Nephron progenitor cell (in vitro differentiated cells): Measurements from ENCODE around the gene SLC4A8.

Source experiments
- DNase-seq: peaks from one replicate; pipeline ENCODE4 v3.0.0; 2021
- H3K27ac Mint-ChIP-seq: 2 replicates; pipeline ENCODE4 v1.8.0; 2021; ENCODE audit warnings: mild to moderate bottlenecking, moderate library complexity, mixed read lengths
- H3K27me3 Mint-ChIP-seq: 2 replicates; pipeline ENCODE4 v1.8.0; 2021; ENCODE audit warnings: mild to moderate bottlenecking, low read depth, mixed read lengths; ENCODE audit not compliant: poor library complexity
- H3K36me3 Mint-ChIP-seq: 2 replicates; pipeline ENCODE4 v1.8.0; 2021; ENCODE audit warnings: low read depth, mixed read lengths
- H3K4me1 Mint-ChIP-seq: 2 replicates; pipeline ENCODE4 v1.8.0; 2021; ENCODE audit warnings: mixed read lengths
- H3K4me3 Mint-ChIP-seq: 2 replicates; pipeline ENCODE4 v1.8.0; 2021; ENCODE audit warnings: mild to moderate bottlenecking, moderate library complexity, mixed read lengths
- H3K9me3 Mint-ChIP-seq: 2 replicates; pipeline ENCODE4 v1.8.0; 2021; ENCODE audit warnings: mild to moderate bottlenecking, moderate library complexity, mixed read lengths
- TF ChIP-seq, protein P1 (sequence below): fragments of 200-600 bp; sonication (generic); IDR thresholded peaks from 2 replicates; pipeline ENCODE4 v1.5.0; 2021; ENCODE audit warnings: antibody characterized with exemption

The SLC4A8 gene

DNA sequence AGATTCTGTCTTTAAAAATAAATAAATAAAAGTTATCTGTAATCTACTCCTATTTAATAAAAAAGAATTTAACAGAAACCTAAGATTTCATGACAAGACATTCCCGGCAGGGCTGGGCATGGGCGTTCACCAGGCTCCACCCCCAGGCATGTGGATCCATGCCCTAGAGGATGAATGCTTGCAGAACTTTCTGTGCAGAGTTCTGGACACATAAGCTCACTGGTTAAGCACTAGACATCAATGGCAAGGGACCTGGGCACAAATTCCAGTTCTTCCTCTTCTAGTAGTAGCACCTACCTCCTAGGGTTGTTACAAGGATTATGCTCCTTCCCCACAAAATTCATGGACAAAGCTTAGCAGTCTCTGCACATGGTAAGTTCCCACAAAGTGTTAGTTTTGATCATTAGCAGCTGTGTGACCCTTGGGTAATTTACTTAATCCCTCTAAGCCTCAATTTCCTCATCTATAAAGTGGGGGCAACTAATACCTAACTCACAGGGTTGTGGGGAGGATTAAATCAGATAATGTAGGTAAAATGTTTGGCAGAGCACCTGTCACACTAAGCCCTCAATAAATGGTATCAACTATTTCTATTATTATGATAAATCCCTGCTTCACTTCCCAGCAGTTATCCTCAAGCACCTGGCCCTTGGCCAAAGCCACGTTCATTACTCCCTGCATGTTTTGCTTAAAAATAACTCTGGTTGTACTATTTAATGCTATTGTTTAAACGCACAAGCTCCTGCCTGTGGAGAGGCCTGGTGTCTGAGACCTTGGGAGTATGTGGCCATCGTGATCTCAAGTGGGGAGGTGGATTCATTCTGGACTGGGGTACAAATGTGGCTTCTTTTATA is 43.2 kb upstream of the SLC4A8 start:
- peaks cover 41% of the 10 kb centered on the region for H3K4me1 Mint-ChIP-seq
- no peaks in the 10 kb centered on the region for H3K36me3 Mint-ChIP-seq
- no peak for DNase-seq
- H3K4me3 Mint-ChIP-seq: no peak overlapping the region
- TF ChIP-seq, protein P1, sequence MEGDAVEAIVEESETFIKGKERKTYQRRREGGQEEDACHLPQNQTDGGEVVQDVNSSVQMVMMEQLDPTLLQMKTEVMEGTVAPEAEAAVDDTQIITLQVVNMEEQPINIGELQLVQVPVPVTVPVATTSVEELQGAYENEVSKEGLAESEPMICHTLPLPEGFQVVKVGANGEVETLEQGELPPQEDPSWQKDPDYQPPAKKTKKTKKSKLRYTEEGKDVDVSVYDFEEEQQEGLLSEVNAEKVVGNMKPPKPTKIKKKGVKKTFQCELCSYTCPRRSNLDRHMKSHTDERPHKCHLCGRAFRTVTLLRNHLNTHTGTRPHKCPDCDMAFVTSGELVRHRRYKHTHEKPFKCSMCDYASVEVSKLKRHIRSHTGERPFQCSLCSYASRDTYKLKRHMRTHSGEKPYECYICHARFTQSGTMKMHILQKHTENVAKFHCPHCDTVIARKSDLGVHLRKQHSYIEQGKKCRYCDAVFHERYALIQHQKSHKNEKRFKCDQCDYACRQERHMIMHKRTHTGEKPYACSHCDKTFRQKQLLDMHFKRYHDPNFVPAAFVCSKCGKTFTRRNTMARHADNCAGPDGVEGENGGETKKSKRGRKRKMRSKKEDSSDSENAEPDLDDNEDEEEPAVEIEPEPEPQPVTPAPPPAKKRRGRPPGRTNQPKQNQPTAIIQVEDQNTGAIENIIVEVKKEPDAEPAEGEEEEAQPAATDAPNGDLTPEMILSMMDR: no peak
- no peaks in the 10 kb centered on the region for H3K9me3 Mint-ChIP-seq
- H3K27ac Mint-ChIP-seq: no peak overlapping the region
- H3K27me3 Mint-ChIP-seq: peaks cover 7% of the 10 kb centered on the region

DNA sequence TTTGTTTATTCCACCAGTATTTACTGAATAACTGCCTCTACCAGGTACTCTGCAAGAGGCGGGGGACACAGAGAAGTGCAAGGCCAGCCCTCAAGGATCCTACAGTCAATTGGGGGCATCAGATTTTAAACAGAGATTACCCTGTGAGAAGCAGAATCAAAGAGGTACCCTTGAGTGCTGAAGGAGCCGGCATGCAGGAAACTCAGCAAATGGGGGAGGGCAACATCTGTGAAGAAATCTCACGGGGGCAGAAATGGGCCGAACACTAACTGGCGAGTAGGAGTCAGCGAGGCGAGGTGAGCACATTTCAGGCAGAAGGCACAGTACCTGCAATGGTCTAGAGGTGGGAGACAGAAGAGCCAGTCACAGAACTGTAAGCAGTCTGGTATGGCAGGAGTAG is 42.5 kb upstream of the SLC4A8 start:
- H3K36me3 Mint-ChIP-seq: no peaks in the 10 kb centered on the region
- no peak overlapping the region for H3K4me3 Mint-ChIP-seq
- TF ChIP-seq, protein P1: no peak
- H3K27ac Mint-ChIP-seq: no peak overlapping the region
- DNase-seq: no peak
- peaks cover 7% of the 10 kb centered on the region for H3K27me3 Mint-ChIP-seq
- H3K4me1 Mint-ChIP-seq: peaks cover 46% of the 10 kb centered on the region
- no peaks in the 10 kb centered on the region for H3K9me3 Mint-ChIP-seq

DNA sequence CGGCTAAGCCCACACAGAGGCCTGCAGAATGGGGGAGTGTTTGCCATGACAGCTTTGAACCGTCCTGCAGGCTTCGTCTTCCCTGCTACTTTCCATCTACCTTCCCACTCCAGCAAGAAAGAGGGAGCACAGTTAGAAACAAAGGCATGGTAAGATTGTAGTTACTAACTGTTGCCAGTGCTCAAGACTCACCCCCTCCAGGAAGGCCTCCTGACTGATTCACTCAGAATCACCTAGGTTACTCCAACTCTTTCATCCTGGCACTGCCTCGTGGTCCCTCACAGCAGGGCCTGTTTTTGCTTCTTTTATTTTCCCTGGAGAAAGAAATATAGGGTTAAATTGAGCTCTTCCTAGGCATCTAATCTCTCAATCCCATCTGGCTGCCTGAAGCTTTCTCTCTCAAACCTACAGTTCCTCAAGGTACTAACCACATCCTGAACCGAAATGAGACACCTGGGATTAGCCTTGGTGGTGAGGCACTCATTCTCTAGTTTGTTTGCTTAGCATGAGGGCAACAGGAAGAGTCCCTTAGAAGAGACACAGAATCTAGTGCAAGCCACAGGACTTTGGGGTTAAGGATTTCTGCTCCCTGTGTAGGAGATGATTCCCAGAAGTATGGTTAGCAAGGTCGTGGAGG is 41.2 kb upstream of the SLC4A8 start:
- Mint-ChIP-seq H3K4me1 (peaks cover 43% of the 10 kb centered on the region), H3K9me3 (no peaks in the 10 kb centered on the region), H3K27me3 (peaks cover 12% of the 10 kb centered on the region), H3K4me3 (no peak overlapping the region), H3K27ac (no peak overlapping the region), H3K36me3 (no peaks in the 10 kb centered on the region)
- DNase-seq: no peak
- TF ChIP-seq, protein P1: no peak

DNA sequence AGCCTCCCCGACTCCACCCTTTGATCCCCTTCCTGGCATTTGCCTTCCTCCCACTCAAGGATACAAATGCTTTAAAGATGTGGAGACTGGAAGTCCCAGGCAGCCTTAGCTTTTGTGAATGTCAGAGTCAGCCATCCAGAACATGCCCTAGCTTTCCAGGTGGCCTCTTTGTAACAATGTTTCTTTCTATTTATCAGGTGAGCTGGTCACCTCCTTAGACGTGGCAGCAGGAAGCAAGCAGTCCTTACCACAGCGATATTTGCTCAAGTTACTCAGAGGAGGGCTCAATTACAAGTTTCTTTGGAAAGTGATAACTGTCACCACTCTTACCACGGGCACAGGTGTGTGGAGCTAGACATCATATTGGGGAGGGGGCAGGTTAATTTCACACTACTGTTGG is 38.3 kb upstream of the SLC4A8 start:
- Mint-ChIP-seq H3K36me3 (no peaks in the 10 kb centered on the region), H3K27ac (no peak overlapping the region), H3K9me3 (no peaks in the 10 kb centered on the region), H3K27me3 (peaks cover 27% of the 10 kb centered on the region), H3K4me1 (peaks cover 54% of the 10 kb centered on the region), H3K4me3 (no peak overlapping the region)
- TF ChIP-seq, protein P1: no peak
- no peak for DNase-seq

DNA sequence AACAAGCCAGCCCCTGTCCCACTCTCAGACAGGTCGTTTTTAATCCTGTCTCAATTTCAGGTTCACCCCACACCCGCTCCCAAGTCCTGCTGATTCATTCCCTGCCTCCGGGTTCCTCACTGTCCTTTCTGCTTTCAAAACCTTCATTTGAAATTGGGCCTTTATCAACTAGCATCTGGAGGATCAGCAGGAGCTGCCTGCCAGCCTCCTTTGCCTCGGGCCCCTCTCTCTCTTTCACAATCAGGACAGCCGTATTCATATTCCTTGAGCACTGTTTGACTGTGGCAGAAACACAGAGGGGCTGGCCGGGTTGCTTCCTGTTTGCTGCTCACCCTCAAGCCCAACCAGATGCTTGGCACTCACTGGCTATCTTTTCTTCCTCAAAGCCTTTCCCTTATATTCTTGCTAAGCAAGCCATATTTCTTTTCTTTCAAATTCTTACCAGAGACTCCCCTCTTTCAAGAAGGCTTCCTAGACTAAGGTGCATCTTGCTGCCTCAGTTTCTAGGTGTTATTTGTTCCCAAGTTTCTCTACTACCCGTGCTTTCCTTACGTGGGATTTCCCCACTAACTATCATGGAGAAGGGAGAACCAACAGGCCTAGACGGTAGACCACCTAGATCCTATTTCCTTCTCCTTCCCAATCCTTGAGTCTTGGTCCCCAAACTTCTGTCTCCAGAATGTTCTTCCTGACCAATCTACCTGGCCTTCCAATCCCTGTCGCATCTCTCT is 36.4 kb upstream of the SLC4A8 start:
- Mint-ChIP-seq H3K27me3 (peaks cover 45% of the 10 kb centered on the region), H3K4me1 (peaks cover 46% of the 10 kb centered on the region), H3K27ac (no peak overlapping the region), H3K9me3 (no peaks in the 10 kb centered on the region), H3K36me3 (no peaks in the 10 kb centered on the region), H3K4me3 (no peak overlapping the region)
- TF ChIP-seq, protein P1: no peak
- DNase-seq: no peak
